ENCODE measurements around the gene ARHGAP42. TPM values are rescaled to one million over a fixed set of nuclear protein-coding genes. Genes with fewer than 3 reads are reported as not detected.

The ARHGAP42 gene
- total and polyA plus RNA-seq, 2 of the 4 experiments (the other 2 are of a cell fraction): 2.9 to 7.3 TPM

- TF ChIP-seq ELK1 (IDR thresholded peaks at IDR 0.05; ENCODE audit: borderline replicate concordance, low read depth, low read length) (no peak), MAZ (IDR thresholded peaks at IDR 0.05; ENCODE audit: borderline replicate concordance, low read depth, low read length) (no peak)
Observed at GRCh38 chr11:100689141-100689540, 2.1 kb downstream of the ARHGAP42 start (continued).

GRCh38 chr11:100691896-100692653 is 5.0 kb downstream of the ARHGAP42 start:
- dilution Hi-C loops (cut with HindIII; ENCODE audit: low sequenced_read_pairs, unreplicated experiment) (no loop called here), intact Hi-C loops (cut with micrococcal nuclease) (no loop called here), in situ Hi-C loops (cut with MboI; ENCODE audit: low sequenced_read_pairs) (loop anchor here (5.0 kb wide), 1 partner anchor 45 kb away; no protein-coding TSS in a partner anchor)
- H3K56ac ChIP-seq (ENCODE audit: extremely low read depth, insufficient read depth, low read length): no peak overlapping the region
- ChIA-PET POLR2A (ENCODE audit: unreplicated experiment) (no interaction called here), CTCF (interaction anchor here (0.7 to 1.0 kb wide), 4 partner anchors 9 to 283 kb away, joined by 3 to 8 read pairs (median 5); no protein-coding TSS in a partner anchor)
- no peaks in the 10 kb centered on the region for H3K9me3 ChIP-seq (ENCODE audit: control insufficient read depth, insufficient read depth, low read length)
- ATAC-seq (ENCODE audit: low read depth) (no peak), DNase-seq (no peak)
- H4K20me1 ChIP-seq (ENCODE audit: insufficient read depth, low read length): no peaks in the 10 kb centered on the region
- H4K5ac ChIP-seq (ENCODE audit: low read depth, low read length): no peak overlapping the region
- no peaks in the 10 kb centered on the region for H3K4me1 ChIP-seq (ENCODE audit: control insufficient read depth, insufficient read depth, low read length)
- H2BK5ac ChIP-seq (ENCODE audit: low read depth, low read length, poor library complexity, severe bottlenecking): no peak overlapping the region
- H2AK9ac ChIP-seq (replicated peaks; ENCODE audit: low read depth, low read length, poor library complexity): no peak overlapping the region
- H3K4me3 ChIP-seq (ENCODE audit: insufficient read depth, low read depth, low read length): no peak overlapping the region
- no TSS peak for BruUV-seq (replicated peaks)
- H4K8ac ChIP-seq (ENCODE audit: low read depth in 2 of 2, low read length in 2 of 2): no peak overlapping the region
- H2BK120ac ChIP-seq (ENCODE audit: low read depth, low read length): no peak overlapping the region
- no peak overlapping the region for H3K14ac ChIP-seq (replicated peaks; ENCODE audit: low read depth, low read length)
- H2AK5ac ChIP-seq (ENCODE audit: low read depth, low read length): no peak overlapping the region
- TF ChIP-seq MXI1 (IDR thresholded peaks at IDR 0.05; ENCODE audit: borderline replicate concordance, low read depth, low read length) (no peak), USF2 (IDR thresholded peaks at IDR 0.05; ENCODE audit: low read depth, low read length) (no peak), POLR2A (IDR thresholded peaks at IDR 0.05; ENCODE audit: low read depth, low read length) (no peak), RCOR1 (IDR thresholded peaks at IDR 0.05; ENCODE audit: insufficient replicate concordance, low read length) (no peak), ELK1 (IDR thresholded peaks at IDR 0.05; ENCODE audit: borderline replicate concordance, low read depth, low read length) (no peak), NFE2L2 (IDR thresholded peaks at IDR 0.05; ENCODE audit: low read depth, low read length) (no peak), CHD1 (IDR thresholded peaks at IDR 0.05; ENCODE audit: low read depth, low read length) (no peak), CEBPB (IDR thresholded peaks at IDR 0.05; ENCODE audit: low read depth, low read length) (no peak), CTCF (conservative IDR thresholded peaks at IDR 0.05; ENCODE audit: low read depth, low read length) (no peak)
- WGBS, 2 experiments (ENCODE audit: extremely low coverage in 2 of 2, insufficient read length in 1 of 2): no CpG with 5 or more reads among the region's 1 CpG
- H3K4me2 ChIP-seq (ENCODE audit: low read depth, low read length): no peak overlapping the region
- peaks cover 2% of the 10 kb centered on the region for H3K36me3 ChIP-seq (ENCODE audit: control insufficient read depth, insufficient read depth, low read length)
- no peak overlapping the region for H2BK20ac ChIP-seq (ENCODE audit: low read depth, low read length)
- H3K23ac ChIP-seq (ENCODE audit: low read depth, low read length): no peak overlapping the region
- no peak overlapping the region for H3K9ac ChIP-seq (ENCODE audit: low read depth, low read length)
- no peak overlapping the region for H2AFZ ChIP-seq (replicated peaks; ENCODE audit: low read length, poor library complexity)
- H3K79me1 ChIP-seq (ENCODE audit: low read depth in 1 of 2, low read length in 2 of 2): peaks cover 11 to 50% of the 10 kb centered on the region in 2 experiments
- no peak overlapping the region for H2BK15ac ChIP-seq (ENCODE audit: low read depth, low read length)
- no peak overlapping the region for H3K18ac ChIP-seq (ENCODE audit: low read depth, low read length)
- no peak overlapping the region for H3K4ac ChIP-seq (ENCODE audit: low read depth, low read length)
- H3K27me3 ChIP-seq (ENCODE audit: control insufficient read depth, insufficient read depth, low read length): no peaks in the 10 kb centered on the region
- H3K9me1 ChIP-seq (ENCODE audit: insufficient read depth, low read length): 0 out of 2 replicates have a peak, but pooled peaks cover 3% of the 10 kb centered on the region
- H3K27ac ChIP-seq (ENCODE audit: insufficient read depth, low read length): no peak overlapping the region
- no peak overlapping the region for H4K91ac ChIP-seq (ENCODE audit: insufficient read depth, low read depth, low read length)

All from IMR-90 (cell line).